ENCODE results near the gene ABCB8. TPM values are rescaled to one million over a fixed set of nuclear protein-coding genes. Genes with fewer than 3 reads are reported as not detected.

Gene ABCB8
- total RNA-seq, 1 experiment from 2014 or later: 37.0 TPM

DNA sequence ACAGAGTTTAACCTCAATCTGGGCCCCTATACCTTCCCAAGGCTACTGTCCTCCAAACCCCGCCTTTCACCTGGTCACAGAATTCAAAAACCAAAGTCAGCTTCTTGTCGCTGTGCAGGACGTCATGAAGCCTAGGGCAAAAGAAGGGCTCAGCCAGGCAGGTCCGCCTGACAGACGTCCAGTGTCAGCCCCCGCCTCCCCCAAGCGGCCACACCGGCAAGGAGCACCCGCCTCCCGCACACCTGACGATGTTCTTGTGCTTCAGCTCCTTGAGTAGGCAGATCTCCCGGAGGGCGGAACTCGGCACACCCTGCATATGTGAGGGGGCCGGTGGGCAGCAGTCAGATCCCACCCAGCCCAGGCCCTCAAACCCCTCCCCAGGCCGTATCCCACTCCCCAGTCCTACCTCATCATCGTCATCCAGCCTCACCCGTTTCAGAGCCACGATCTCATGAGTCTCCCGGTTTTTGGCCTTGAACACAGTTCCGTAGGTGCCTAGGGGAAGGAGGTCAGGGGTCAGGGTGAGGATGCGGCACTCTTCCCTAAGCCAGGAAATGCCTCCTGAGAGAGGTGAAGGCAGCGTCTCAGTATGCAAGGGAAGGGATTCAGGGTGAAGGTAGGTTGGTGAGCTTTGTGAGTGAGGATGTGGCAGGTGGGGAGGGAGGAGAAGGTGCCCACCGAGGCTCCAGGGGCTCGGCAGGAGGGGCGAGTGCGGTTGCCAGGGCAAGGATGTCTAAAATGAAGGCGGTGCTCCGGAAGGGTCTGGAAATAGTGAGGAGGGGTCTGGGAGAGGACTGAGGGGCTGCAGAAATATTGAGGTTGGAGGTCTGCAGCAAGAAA is 28.6 kb downstream of the ABCB8 start:
- DNase-seq (ENCODE audit: low read depth): no peak

DNA sequence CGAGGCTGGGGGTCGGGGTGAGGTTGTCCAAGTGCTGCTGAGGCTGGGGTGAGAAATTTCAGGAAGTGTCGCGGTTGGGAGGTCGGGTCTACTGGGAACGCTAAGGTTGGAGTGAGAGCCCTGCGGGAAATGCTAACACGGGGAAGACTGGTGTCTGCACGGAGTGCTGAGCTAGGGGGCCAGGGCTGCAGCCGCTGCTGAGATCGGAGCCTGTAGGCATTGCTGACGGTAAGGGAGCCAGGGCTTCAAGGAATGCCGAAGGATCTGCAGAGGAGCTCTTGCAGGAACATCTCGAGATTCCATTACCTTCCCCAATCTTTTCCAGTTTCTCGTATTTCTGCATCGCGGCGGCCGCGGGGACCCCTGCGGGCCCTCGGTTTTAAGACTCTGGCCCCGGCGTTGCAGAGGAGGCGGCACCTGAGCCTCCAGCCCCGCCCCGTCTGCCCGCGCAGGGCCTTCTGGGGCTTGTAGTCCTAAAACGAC is 29.3 kb downstream of the ABCB8 start, which contains the start of gene CDK5:
Gene CDK5 (minus strand): TSS at position 392 of the 483 bp plus-strand sequence. CDS start 49 bp downstream, at position 343.
- DNase-seq (ENCODE audit: low read depth): no peak

DNA sequence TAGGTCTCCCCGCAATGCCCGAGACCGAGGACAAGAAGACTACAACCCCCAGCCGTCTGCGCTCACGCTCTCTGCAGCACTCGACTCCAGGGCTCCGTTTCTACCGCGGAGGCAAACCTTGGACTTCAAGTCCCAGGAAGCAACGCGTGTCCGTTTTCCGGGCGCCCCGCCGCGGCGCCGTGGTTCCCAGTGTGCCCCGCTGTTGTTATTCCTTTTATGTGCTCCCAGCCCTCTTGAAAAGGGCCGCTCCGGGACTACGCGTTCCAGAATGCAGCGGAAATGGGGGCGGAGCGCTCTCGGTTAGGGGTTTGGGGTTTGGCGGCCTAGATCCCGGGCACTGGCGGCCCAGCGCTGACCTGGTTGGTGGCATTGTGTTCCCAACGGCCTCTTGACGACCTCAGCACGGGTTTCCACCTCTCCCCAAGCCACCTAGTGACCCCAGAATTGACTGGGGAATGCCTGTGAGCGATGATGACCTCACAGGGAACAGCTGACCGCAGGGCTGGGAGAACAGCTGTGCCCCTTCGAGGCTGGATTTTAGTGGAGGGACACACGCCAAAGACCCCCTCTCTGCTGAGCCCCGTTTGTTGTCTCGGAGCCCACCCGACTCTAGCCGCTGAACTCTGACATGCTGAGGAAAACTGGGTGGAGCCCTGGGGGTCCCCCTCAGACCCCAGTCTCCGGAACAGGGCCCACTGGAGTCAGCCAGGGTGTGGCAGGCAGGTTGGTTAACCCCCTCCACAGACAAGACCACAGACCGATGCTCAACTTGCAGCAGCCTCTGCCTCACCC is 29.9 kb downstream of the ABCB8 start:
- peak; percentile 100 for DNase-seq (ENCODE audit: low read depth)

DNA sequence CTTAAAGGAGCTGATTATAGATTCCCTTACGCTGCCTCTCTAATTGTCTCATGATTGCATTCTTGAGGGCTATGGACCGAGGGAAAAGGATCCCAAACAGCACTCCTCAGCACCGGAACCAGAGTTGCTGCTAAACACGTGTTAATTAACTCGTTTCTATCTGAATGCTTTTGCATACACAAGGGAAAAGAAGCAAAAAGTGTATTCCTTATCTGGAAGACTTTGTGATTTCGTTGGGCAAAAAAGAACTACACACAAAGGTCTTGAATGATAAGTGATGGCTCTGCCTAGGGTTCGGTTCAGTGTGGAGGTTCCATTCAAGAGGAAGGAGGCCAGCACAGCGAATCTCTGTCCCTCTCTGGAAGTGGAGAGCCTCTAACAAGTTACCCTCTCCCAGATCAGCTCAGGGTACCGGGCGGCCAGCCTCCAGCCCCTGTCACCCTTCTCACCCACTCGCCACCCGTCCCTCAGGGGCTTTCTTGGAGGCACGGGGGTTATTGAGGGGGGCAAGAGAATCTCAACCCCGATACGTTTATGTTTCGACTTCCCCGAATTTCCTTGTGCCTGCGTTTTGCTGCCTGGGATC is 30.6 kb downstream of the ABCB8 start:
- DNase-seq (ENCODE audit: low read depth): no peak

DNA sequence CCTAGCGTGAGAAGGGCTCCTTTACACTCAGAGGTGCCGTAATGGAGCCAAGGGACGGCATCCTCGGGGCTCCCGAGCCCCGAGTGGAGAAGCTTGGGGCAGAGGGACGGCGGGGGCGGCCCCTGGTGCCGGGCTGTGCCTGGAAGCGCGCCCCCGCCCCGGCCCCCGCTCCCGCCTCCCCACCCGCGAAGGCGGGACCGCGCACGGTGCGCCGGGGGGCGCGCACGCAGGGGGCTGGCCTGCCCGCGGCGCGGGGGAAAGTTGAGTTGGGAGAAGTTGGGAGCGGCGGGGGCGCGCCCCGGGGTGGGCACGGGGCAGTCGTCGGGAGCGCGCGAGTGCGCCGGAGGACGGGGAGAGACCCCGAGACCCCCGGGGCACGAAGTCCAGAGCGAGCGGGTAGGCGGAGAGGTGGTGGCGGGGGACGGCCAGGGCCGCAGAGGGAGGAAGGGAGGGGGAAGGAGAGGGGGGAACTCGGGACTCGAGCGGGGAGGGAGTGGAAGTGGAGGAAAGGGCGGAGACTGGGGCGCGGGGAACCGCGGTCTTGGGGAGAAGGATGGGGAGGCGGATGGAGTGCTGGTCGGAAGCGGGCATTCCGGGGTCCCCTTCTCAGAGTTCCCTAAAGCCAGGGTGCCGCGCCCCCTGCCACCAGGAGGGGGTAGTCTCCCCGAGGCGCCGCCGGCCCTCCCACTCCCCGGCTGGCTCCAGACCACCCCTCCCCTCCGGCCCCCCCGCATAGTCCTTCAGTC is 31.3 kb downstream of the ABCB8 start, which contains the start of gene SLC4A2:
Gene SLC4A2 (plus strand): TSS at position 223 of the 746 bp plus-strand sequence. CDS start 2,399 bp downstream, outside the sequence.
- DNase-seq (ENCODE audit: low read depth): no peak

DNA sequence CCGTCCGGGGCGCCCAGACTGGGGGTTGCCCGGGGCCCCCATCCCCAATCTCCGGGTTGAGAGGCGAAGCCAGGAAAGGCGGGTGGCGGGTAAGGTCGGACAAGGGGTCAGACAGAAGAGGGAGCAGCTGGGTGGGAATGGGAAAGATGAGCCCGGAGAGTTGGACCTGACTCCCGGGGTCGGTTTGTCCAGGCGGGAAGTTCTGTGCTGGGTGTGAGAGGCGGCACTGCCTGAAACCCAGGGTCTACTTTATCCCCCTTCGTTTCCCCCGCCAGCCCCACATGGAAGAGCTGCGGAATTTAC is 31.8 kb downstream of the ABCB8 start:
- DNase-seq (ENCODE audit: low read depth): no peak

DNA sequence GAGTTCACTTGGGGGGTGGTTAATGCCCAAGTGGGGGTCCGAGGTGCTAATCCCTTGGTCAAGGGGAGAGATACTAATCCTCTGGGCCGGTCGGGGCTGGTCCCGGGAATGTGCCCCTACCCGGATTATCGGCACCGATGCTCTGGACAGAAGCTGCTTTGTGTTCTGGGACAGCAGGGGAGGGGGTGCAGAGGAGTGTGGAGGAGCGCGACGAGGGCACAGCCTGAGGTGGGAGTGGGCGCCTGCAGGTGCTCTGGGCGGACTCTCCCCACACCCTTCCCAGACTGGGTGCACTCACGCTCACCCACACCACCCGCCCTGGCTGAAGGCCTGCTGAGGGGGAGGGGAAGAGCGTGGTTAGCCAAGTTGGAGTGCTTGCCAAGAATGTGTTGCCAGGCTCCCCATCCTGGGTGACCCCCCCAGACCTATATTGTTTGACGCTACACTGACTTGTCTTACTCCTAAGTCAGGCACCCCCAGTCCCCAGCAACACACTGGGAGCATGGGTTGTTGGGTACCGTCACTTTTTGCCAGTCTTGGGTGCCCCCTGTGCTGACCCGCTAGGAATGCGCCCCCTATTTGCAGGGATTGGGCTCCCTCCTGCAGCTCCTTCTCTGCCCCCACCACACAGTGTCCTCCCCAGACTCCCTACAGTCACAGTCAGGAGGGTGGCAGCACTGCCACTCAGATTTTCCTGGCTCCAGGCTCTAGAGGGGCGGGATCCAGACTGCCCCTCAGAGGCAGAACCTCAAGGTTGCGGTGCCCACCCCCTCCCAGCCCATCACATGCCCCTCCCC is 32.4 kb downstream of the ABCB8 start:
- peak; percentile 46 for DNase-seq (ENCODE audit: low read depth)

DNA sequence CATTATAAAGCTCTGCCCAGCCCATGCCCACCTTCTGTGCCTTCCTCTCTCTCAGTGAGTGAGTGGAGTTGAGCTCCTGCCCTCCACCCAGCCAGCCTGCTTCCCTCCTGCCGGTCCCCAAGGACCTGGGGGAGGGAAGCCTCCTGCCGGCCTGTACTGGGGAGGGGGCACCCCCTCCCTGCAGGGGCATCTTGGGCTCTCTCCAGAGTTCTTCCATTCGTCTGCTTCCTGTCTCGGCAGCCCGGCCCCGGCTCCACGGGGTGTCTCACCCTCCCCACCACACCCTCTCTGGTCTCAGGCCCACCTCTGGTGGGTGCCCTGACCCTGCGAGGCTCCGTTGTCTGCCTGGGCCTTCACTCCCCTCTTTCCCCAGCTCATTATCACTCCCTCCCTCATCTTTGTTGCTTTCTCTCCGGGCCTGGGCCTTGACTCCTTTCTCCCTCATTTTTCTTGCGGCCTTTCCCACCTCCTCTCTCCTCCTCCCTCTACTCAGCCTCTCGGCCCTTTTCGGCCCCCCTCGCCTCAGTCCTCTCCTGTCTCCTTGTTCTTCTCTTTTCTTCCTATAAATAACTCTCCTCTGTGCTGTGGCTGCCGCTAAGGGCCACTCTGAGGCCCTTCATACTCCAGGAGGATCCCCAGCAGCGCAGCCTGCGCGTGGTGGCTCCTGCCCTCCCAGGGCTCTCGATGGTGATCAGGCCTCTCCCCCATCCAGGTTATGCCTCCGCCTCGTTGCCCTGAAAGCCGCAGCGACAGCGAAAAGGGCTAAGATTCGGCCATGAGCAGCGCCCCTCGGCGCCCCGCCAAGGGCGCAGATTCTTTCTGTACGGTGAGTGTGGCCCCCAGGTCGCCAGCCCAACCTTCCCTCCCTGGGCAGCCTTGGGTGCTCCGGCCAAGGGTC is 33.2 kb downstream of the ABCB8 start:
- no peak for DNase-seq (ENCODE audit: low read depth)

DNA sequence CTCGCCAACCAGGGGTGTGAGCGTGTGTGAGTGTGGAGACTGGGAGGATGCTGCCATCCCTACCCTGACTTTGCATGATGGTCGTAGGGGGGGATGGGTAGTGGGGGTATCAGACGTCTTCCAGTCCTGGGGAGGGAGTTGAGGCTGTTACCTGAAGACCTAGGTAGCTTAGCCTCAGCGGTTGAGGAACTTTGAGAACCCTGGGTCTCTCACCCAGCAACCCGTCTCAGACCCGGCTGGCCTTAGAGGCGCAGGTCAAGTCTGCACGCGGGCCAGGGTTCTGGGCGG is 33.8 kb downstream of the ABCB8 start:
- no peak for DNase-seq (ENCODE audit: low read depth)

DNA sequence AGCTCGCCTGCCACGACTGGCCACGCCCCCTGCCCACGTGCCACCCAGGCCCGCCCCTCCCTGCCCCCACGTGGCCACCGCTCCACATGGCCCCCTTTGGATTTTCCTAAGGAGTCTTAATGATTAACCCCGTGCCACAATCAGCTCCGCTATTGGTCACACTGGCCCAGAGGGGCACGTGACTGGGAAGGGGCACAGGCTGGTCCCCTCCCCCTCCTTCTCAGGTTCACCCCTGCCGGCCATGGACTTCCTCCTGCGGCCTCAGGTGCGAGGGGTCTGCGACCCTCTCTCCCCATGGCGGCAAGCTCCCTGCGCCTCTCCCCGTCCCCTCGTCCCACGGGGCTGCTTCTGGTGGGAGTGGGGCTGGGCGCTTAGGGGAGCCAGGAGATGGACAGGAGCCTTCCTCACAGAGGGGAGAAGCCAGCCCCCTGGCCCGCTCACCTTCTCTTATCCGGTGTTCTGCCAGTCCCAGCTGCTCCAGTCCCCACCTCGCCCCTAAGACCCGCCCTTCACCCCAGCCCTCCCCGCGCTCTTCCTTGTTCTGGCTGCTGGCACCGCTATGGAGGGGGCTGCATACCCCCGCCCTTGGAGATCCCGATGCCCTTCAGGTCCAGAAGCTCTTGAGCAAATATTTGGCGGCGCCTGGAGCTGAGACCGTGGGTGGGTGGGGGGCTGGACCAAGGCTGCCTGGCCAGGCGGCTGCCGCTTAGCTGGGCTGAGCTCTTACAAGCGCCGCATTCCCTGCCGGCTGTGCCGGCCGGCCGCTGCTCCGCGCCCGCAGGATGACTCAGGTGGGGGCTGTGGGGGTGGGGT is 34.4 kb downstream of the ABCB8 start:
- DNase-seq (ENCODE audit: low read depth): no peak

DNA sequence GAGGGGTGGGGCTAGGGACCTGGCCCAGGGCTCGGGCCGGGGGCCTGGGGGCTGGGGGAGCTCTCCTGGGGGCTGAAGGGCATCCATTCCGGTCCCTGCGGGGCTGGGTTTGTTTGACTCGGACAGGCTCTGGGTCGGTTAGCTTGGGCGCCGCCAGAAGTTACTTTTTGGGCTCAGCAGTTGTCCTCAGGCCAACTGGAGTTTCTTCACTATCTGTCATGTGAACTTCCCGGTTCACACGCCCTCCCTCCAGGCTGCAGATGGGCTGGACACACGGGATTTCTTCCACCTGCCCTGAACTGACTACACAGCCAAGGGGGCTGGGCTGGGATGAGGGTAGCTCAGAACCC is 34.9 kb downstream of the ABCB8 start:
- no peak for DNase-seq (ENCODE audit: low read depth)

DNA sequence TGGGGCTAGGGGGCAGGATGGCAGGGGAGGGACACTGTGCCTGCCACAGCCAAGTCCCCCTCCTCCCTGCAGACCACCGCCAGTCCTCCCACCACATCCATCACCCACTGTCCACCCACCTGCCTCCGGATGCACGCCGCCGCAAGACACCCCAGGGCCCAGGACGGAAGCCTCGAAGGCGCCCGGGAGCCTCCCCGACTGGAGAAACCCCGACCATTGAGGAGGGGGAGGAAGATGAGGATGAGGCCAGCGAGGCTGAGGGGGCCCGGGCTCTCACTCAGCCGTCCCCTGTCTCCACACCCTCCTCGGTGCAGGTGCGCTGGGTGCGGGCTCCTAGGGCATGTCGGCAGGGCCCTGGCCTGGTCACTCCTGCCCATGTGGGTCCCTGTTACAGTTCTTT is 36.2 kb downstream of the ABCB8 start:
- DNase-seq (ENCODE audit: low read depth): no peak

DNA sequence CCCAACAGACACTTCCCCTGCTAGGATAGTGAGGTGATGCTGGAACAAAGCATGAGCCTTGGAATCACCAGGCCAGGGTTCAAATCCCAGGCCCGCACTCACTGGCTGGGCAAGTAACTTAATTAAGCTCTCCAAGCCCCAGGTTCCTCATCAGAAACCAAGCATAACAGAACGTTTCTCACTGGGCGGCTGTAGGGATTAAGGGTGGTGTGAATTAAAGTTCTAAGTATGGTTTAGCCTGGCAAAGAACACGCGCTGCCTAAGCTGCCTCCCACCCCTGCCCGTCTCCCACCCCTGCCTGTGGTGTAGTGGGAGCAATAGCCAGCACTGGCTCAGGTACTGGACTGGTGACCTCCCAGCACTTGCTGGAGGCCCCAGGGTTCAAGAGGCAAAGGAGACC is 36.7 kb downstream of the ABCB8 start:
- no peak for DNase-seq (ENCODE audit: low read depth)

DNA sequence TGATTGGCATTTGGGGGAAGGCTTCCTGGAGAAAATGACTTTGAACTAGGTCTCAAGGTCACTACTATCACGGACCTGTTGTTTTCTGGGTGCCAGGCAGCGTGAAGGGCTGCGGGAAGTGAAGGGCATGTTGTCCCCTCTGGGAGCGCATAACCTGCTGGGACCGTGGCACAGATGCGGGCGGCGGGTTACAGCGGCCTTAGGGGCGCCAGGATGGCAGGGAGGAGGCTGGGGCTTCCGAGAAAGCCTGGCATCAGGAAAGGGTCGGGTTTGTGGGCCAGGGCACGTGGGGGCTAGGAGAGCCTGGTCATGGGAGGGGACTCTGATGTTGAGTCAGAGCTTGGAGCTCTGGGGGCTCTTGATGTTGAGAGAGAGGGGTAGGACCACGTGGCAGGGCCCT is 37.3 kb downstream of the ABCB8 start:
- no peak for DNase-seq (ENCODE audit: low read depth)

DNA sequence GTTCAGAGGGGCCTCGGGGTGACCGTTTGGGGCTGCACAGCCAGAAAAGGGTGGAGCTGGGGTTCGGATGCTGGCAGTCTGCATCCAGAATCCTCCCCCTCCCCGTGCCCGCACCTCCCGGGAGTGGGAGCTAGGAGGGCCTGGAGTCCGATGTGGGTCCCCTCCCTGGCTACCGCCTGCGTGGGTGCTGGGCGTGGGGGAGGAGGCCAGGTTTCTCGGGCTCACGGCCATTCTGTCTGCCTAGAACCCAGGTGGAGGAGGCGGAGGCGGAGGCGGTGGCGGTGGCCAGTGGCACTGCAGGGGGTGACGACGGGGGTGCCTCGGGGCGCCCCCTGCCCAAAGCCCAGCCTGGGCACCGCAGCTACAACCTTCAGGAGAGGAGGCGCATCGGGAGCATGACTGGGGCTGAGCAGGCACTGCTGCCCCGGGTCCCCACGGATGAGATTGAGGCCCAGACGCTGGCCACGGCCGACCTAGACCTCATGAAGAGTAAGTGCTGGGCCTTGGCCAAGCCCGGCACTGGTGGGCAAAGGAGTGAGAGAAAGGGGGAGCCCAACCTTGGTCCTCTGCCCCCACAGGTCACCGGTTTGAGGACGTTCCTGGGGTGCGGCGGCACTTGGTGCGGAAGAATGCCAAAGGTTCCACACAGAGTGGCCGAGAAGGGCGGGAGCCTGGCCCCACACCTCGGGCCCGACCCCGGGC is 38.2 kb downstream of the ABCB8 start:
- no peak for DNase-seq (ENCODE audit: low read depth)

DNA sequence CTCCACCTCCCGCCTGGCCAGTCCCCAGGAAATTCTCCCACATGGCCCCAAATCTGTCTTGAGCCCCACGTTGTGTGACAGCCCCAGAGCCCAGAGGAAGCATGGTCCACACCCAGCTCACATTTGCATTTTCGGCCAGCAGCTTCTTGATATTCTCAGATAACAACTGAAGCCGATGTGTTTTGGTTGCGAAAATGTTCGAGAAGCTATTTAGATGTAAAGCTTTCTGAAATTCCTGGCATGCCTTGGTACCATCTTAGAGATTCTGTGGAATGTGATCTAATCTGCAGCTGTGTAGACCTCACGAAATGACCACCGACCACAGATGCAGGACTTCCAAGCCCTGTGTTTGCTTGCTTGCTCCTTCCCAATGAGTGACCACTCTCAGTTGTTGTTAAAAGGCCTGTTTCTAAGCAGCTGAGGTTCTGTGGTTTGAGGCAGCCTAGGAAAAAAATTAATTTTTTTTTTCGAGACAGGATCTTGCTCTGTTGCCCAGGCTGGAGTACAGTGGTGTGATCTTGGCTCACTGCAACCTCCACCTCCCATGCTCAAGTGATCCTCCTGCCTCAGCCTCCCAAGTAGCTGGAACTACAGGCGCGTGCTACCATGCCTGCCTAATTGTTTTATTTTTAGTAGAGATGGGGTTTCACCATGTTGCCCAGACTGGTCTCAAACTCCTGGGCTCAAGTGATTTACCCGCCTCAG is 40.0 kb downstream of the ABCB8 start:
- no peak for DNase-seq (ENCODE audit: low read depth)

DNA sequence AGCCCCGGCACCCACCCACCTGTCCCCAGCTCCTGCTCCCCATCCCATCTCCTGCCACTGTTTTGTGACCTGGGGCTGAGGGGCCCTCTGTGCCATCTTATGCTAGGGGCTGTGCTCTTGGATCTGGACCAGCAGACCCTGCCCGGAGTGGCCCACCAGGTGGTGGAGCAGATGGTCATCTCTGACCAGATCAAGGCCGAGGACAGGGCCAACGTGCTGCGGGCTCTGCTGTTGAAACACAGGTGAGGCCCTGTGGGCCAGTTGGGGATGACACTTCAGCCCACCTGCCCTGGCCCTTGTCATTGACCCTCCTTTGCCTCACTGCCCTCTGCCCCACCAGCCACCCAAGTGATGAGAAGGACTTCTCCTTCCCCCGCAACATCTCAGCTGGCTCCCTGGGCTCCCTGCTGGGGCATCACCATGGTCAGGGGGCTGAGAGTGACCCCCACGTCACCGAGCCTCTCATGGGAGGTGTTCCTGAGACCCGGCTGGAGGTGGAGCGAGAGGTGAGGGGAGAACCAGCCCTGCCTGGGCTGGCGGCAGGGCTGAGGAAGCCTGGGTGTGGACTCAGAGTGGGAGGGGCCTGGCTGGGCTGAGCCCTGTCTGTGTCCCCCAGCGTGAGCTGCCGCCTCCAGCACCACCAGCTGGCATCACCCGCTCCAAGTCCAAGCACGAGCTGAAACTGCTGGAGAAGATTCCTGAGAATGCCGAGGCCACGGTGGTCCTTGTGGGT is 41.8 kb downstream of the ABCB8 start:
- no peak for DNase-seq (ENCODE audit: low read depth)

Measured in HT1080 (cell line).